ENCODE measurements around the gene PROCA1.

The PROCA1 gene

DNA sequence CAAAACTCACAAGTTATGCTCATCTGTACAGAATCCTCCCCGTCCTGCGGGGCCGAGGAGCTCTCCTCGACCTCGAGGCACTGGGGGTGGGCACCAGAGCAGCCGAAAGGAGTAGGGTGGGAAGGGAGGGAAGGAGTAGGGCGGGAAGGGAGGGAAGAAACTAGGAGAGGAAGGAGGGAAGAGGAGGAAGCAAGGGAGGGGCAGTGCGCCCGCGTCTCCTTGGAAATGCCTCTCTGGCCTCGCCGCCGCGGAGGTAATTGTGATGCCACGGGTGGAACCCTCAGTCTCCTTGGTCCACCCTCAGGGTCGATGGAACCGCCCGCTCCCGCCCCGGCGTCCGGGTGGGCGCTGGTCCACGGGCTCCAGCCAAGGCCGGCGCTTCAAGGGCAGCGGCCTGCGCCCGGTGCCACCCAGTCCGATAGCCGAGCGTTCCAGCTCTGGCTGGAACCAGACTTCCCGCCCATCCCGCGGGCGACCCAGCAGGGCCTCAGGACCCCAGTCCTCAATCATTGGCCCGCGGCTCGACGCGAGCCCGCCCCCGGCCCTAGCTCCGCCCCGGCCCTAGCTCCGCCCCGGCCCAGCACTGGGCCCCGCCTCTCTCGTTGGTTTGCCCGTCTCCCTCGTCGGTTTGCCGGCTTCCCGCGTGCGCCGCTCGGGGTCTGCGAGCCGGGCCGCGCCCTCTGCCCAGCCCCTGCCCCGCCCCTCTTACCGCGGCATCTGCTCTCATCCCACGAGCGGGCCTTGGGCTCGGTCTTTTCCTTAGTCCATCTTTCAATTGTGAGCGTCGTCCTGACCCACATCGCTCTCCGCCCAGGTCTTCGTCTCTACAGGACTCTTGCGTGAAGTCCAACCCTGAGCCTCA is 596 bp downstream of the PROCA1 start:
- peak; percentile 76 to 81 for DNase-seq (ENCODE audit: low read depth in 2 of 2)

DNA sequence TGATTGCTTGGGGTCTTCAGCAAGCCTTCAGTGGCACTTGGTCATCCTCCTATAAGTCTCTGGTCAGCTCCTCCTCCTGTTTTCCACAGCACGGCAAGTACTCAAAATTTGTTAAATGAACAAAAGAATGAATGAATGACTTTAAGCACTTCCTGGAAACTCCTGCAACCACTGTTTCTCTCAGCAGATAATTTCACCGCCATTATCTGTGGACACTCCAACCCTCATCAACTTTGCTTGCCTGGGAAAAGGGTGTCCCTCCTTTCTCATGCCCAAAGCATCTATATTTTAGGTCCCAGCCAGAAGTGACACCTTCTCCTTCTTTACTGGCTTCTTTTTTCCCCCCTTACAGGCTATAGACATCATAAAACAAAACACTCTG is 4.4 kb downstream of the PROCA1 start:
- no peak for DNase-seq (ENCODE audit: low read depth in 2 of 2)

DNA sequence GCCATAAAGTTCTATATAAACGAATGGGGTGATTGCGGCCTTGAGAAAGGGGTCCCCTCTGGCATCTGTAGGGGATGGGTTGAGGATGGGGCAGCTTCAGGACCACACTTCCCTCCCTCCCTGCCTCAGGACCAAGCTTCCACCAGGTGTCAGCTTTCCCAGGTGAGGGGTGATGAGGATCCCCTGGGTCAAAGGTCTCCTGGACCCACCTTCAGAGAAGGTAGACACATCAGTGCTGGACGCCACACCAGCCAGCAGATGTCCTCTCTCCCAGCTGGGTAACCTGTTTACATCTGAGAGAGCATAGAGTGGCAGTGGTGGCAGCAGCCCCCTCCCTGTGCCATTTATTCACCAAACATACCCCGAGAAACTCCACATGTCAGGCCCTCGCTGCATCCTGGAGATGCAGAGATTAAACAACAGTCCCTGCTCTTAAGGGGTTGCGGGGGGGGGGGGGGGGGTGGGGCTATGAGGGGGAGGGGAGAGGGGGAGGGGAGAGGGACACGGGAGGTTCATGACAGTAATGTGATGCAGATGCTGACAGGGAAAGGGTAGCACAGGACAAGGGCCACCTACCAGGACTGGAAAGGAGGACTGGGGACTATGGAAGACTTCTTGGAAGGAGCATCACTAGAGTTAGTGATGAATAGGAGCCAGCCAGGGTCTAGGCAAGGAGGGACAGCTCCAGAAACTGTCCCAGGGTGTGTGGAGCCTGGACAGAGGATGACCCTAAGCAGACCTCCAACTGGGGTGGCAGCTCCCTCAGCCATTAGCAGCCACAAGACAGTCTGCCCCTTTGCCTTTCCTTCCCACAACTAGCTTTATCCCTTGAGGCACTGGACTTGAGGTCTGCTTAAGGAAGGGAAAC is 5.0 kb downstream of the PROCA1 start:
- DNase-seq (ENCODE audit: low read depth in 2 of 2): no peak

DNA sequence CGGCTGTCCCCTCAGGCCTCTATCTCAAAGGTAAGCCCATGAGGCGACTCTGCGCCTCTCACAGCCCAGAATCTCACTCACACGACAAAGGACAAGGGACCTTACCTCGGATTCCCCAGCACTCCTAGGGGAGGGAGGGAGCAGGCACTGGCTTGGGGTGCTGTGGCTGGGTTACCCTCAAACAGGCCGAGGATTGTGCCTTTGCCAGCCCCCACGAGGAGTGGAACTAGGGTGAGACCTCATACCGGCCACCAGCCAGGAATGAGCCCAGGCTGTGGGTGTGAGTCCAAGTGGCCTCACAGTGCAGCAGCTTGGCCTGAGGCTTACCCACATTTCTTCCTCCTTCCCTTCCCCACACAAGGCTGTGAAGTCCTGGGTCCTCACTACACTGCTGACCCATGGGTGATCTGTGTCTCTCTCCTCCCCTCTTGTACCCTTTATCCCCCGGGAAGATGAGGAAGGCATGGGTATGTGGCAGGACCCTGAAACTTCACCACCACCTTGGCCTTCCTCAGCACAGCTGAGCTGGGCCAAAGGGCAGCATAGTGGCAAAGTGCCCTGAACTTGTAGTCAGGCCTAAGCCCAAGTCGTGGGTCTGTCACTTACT is 5.9 kb downstream of the PROCA1 start:
- no peak for DNase-seq (ENCODE audit: low read depth in 2 of 2)

DNA sequence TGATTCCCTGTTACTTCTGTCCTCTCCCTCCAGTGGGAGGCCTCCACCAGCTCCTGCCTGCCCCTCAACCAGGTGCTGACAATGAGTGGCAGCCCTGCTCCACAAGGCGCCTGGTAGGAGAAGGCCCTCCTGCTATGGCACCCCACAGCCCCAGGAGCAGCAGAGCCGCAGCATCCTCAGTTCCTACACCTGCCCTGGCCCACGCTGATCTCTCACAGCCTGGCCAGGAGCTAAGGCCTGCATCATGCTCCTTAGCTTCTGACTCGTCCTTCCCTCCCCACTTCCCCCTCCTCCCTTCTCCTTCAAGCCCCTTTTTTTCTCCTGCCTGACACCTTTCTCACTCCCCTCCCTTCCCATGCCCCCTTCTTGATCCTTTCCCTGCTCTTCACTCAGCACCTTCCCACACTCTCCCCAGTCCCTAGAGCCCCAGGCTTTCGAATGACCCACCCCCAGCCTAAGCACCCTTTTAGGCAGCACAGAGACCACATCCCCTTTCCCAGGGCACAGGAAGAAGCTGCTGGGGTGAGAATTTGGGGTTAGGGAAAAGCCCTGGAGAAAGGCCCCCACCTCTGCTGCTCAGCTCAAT is 6.5 kb downstream of the PROCA1 start:
- DNase-seq (ENCODE audit: low read depth in 2 of 2): no peak

DNA sequence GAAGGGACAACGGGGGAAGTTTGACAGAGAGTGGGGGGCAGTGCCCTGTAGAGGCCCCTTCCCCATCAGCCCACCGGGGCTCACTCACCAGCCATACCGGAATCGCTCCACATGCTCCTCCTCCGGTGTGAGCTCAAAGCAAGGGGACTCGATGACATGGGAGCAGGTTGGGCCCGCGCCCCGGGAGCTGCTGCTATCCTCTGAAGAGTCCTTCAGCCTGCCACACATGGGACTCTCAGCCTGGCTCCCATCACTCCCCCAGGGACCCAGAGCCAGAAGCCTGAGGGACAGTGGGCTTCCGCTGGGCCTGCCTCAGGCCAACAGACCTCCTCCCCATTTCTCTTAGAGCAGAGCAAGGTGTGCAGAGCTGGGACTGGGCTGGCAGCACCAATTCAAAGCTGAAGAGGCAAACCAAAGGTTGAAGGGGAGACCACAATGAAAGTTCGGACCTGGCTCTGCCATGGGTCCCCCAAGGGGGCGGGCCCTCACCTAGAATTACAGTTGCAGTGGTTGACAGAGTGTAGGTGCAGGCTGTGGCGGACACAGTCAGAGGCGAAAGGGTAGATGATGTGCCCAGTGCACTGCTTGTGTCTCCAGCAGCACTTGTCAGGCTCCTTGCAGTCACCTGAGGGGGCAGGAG is 7.3 kb downstream of the PROCA1 start:
- DNase-seq (ENCODE audit: low read depth in 2 of 2): no peak

DNA sequence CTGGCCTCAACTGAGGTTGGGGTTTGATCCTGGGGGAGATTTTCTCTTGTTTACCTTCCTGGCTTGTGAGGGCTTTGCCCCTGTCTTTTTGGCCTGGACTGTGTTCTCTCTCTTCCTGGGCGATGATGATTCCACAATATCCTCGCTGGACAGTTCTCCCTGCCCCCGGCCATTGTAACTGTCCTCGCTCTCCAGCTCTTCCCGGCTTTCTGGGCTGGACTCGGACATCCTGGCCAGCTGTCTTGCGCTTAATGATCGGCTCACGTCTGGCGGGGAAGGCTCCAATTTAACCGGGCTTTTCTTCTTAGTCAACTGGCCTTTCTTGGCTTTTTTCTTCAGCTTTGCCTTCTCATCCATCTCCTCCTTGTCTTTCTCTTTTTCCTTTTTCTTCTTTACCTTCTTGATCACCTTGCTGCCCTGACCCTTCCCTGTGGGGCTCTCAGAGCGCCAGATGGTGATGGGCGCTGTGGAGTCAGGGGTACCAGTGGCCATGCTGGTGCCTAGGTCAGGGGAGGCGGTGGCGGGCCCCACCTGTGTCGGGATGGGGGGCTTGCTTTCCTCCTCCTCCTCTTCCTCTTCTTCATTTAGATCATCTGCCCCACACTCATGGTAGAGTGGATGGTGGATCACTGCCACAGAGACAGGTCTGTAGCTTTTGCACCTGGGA is 8.0 kb downstream of the PROCA1 start:
- no peak for DNase-seq (ENCODE audit: low read depth in 2 of 2)

DNA sequence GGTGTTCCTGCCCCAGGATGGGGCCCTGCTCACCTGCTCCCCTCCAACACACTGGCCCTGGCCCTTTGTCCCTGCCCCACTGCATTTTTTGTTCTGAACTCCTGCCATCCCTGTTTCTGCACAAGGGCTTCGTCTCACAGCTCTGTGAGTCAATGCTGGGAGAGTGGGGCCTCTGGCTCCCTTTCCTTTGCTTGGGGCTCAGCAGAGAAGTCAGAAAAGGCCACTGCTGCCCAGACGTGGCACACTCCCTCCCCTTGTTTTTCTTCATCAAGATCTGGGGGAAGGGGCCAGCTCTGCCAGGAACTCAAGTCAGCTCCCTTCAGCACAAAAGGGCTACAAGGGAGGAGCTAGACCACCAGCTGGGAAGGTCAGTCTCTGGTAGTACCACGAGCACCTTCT is 8.9 kb downstream of the PROCA1 start:
- no peak for DNase-seq (ENCODE audit: low read depth in 2 of 2)

DNA sequence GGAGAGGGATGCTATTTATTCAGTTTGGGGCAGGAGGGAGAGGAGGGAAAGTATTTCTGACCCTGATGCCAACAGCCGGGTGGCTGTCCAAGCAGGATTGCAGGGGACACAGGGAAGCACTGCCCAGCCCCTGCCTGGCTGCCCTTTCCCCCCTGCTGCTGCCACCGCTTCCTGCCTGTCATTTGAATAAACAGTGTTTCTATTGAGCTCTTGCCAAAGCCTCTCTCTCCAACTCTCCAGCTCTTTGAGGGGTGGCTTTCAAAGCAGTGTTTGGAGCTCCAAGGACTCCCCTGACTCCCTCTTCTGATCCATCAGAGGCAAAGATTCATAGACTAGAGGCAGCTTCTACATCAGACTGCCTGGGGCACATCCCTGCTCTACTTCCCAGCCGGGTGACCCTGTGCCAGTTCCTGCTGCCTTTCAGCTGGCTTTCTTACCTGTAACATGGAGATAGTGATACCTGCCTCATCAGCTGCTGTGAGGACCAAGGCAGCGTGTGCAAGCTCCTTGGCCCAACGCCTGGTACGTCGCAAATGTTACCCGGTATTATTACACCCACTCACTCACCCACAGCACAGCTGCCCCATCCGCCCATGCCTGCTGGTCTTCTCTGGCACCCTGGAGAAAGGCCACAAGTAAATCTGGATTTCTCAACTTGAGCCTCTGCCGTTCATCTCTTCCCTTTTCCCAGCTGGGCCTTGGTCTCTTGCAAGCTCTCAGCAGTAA is 9.5 kb downstream of the PROCA1 start:
- no peak for DNase-seq (ENCODE audit: low read depth in 2 of 2)

DNA sequence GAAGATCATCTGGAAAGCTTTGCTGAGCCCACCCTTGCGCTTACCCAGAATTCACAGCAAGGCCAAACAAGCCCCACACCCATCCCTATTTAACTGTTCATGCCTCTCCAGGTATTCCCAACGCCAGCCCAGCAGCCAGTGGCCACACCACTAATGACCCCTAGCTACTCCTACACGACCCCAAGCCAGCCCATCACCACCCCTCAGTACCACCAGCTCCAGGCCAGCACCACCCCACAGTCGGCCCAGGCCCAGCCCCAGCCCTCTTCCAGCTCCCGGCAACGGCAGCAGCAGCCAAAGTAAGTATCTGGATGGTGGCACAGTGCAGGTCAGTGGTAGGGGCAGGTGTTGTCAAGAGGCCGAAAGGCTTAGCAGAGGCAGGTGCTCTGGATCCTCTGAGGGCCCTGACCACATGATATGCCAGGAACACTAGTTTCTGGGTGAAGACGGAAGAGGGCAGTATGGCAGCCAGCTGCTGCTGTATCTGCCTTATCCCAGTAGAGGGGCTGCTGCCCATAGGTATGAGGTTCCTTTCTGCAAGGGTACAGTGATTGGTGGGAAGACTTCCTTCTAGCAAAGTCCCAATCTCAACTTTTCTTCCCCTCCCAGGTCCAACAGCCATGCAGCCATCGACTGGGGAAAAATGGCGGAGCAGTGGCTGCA is 10.7 kb downstream of the PROCA1 start:
- DNase-seq (ENCODE audit: low read depth in 2 of 2): no peak

DNA sequence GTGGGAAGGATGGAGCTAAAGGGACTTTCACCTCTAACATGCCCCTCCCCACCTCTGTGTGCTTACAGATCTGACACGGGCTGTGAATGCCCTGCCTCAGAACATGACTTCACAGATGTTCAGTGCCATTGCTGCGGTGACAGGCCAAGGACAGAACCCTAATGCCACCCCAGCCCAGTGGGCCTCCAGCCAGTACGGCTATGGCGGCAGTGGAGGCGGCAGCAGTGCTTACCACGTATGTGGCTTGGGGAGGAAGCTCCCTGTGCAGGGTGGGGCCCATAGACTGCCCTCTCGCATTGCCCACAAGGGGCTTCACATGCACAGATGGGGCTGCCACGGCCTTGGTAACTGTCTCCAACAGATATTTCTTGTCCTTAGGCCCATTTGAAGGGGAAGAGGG is 11.4 kb downstream of the PROCA1 start:
- DNase-seq (ENCODE audit: low read depth in 2 of 2): no peak

DNA sequence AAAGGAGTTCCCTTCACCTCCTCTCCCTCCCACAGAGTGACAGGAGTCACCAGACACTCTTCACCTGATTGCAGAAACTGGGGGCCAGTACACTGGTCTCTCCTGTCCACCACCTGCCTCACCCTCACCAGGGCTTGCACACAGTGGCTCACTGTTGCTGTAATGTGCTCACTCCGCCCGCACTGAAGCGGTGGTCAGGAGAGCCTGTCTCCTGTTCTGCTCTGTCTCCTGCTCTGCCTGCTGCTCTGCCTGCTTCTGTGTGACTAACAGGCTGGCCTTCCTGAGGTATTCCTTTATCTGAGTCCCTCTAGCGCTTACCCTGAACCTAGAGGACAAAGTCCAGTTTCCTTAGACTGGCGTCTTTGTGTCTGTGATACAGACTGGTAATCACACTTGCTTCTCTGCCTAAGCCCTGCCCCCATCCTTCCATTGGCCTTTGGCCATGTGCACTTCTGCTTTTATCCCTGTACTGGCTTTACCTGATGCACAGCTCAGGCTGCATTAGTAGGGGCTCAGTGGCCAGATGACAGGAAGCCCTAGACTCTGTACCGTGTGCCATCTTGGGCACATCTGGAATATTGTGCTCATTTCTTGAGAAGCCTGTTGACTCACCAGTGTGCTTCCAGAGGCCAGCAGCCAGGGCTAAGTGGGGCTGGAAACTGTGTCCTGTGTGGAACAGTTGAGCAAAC is 13.3 kb downstream of the PROCA1 start:
- DNase-seq (ENCODE audit: low read depth in 2 of 2): no peak

DNA sequence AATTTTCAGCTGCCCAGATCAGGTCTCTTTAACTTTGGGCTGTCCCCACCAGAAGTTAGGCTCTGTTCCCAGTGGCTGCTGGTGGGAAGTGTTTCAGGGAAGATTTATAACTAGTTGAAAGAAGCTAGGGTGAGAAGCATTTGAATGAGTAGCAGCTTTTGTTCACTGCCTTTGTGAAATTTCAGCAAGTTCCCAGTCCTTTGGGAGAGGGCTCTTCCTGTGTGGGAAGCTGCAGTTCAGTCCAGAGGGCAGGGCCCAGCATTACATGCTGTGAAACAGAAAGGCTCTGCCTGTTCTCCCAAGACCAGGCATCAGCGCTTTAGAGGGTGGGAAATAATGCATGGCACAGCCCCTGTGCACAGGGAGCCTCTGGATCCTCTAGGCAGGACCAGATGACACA is 17.8 kb downstream of the PROCA1 start:
- no peak for DNase-seq (ENCODE audit: low read depth in 2 of 2)

DNA sequence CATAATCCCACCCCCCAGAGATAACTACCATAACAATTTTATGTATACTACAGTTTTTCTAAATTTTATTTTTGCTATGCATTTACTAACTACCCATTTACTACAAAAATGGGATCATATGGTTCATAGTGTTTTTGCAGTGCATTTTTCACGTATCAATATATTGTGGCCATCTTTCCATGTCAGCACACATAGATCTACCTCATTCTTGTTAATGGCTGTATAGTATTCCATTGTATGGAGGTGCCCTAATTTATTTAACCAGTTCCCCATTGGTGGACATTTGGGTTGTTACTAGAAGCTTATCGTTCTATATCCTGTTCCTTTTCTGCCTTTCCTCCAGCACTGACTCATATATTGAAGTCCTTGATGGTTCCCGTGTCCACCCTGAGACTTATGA is 22.7 kb downstream of the PROCA1 start:
- DNase-seq (ENCODE audit: low read depth in 2 of 2): no peak

DNA sequence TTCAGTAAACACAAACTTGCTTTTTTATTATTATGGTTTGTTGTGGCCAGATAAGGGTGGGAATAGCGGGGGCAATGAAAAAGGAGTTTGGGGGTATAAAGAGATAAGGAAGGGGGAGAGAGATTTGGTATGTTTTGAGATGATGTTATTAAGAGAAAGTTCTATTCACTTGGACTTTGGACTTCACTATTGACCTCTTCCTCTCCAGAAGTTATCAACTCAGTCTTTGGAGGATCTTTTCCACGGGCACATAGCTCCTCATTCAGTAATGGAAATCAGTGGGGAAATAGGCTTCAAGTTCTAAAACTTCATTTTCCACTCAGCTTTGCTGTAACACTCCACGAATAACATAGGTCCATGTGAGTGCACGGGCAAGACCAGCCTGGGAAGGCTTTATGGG is 23.2 kb downstream of the PROCA1 start:
- DNase-seq (ENCODE audit: low read depth in 2 of 2): no peak

DNA sequence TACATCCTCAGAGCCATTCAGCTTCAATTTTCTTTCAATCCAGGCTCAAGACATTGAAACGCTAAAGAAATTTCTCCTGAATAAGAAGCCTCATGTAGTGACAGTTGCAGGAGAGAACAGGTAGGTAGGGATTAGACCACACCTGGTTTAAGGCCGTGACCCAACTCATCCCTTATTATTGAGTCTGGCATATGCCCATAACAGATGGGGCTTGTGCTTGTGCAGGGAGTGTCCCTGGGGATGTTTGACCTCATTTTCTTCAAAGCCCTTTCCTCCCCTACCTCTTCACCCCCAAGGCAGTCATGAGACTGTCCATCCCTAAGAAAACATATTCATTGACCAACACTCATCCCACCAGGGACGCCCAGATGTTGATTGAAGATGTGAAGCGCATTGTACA is 25.4 kb downstream of the PROCA1 start:
- no peak for DNase-seq (ENCODE audit: low read depth in 2 of 2)

DNA sequence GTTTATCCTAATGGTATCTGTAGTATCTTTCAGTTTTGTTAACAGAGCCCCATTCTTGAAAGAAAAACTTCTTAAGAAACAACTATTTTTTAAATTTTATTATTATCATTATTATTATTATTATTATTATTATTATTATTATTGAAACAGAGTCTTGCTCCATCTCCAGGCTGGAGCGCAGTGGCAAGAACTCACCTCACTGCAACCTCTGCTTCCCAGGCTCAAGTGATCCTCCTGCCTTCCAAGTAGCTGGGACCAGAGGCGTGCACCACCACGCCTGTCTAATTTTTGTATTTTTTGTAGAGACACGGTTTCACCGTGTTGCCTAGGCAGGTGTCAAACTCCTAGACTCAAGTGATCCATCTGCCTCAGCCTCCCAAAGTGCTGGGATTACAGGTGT is 26.3 kb downstream of the PROCA1 start:
- DNase-seq (ENCODE audit: low read depth in 2 of 2): no peak

DNA sequence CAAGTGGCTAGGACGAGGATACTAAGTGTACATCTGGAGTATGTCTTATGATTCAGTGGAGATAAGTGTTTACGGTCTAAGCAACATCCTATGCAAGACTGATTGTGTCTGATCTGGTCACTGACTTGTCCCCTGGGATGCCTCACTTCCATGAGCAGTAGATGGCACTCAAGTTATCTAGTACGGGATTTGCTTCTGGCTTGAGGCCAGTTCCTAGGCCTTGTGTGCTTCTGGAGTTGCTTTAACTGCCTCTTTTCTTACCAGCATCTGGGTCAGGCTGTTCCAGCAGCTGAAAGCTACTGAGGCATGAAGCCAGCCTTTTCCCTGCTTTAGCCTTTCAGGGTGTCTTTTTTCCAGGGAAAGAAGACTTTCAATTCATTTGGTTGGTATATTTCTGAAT is 26.7 kb downstream of the PROCA1 start:
- no peak for DNase-seq (ENCODE audit: low read depth in 2 of 2)

DNA sequence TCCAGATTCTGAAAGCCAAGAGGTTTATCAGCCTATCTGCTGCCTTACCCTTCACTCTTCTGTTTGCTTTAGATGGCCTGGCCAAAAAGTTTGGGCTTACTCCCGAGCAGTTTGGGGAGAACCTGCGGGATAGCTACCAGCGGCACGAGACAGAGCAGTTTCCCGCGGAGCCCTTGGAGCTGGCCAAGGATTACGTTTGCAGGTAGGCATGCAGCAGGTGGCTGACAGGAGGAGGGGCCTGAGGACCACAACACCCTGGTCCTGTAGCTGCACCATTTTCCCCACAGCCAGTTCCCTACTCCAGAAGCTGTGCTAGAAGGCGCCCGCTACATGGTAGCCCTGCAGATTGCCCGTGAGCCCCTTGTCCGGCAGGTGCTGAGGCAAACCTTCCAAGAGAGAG is 29.0 kb downstream of the PROCA1 start:
- no peak for DNase-seq (ENCODE audit: low read depth in 2 of 2)
